HCT116 (cell line): ENCODE data around the gene BRPF3. TPM values are rescaled to one million over a fixed set of nuclear protein-coding genes. Genes with fewer than 3 reads are reported as not detected.

Experiments
- ATAC-seq: fragments of 200-7000 bp; cut with Tn5 transposase; 2 replicates; pipeline ENCODE4 v1.9.1; 2020; ENCODE audit warnings: mild to moderate bottlenecking, moderate library complexity
- BruUV-seq: library from RNA; stranded (reverse); fragments of 400-500 nt; replicated peaks from 2 replicates; lab custom pipeline; 2021; lab: Mats Ljungman, UMichigan
- CTCF ChIA-PET: fragments of 300-600 bp; sonication (Branson Sonifier 250); formaldehyde crosslinking; loops from one replicate; lab custom pipeline; 2021; ENCODE audit warnings: antibody characterized with exemption; lab: Charles Lee
- POLR2A ChIA-PET: fragments of 300-600, 350-600 bp; sonication (Branson Sonifier 250); formaldehyde crosslinking; loops from one replicate; lab custom pipeline; 2021; ENCODE audit warnings: antibody characterized with exemption; lab: Charles Lee
- RAD21 ChIA-PET, 2 experiments: fragments of 300-600 bp; sonication (Branson Sonifier 250); formaldehyde crosslinking; loops; one replicate each; lab custom pipeline; 2023; ENCODE audit warnings: low total read pairs in 2 of 2; ENCODE audit not compliant: uncharacterized antibody in 2 of 2, unreplicated experiment in 2 of 2, low non-redundant PET in 1 of 2; lab: Charles Lee
- DNase-seq: peaks from one replicate; pipeline ENCODE4 v3.0.0-alpha.2; 2010; ENCODE audit warnings: low read depth, low spot score
- H2AFZ ChIP-seq: fragments of 200-600 bp; shearing (Covaris generic), sonication (generic); 2 replicates; pipeline ENCODE4 v1.6.1; 2017; ENCODE audit warnings: low read depth, mixed run types, mixed read lengths, antibody characterized with exemption, low read length; ENCODE audit not compliant: poor library complexity, severe bottlenecking
- H3K27ac ChIP-seq: 2 replicates; pipeline ENCODE4 v1.5.1; 2012; ENCODE audit warnings: low read depth, low read length
- H3K27me3 ChIP-seq: fragments of 200-600 bp; sonication (generic); 2 replicates; pipeline ENCODE4 v1.6.1; 2016; ENCODE audit warnings: mixed run types, low read length, mixed read lengths; ENCODE audit not compliant: insufficient read depth
- H3K36me3 ChIP-seq, 2 experiments: fragments of 200-500 bp in 1 of 2; fragments of 200-600 bp in 1 of 2; sonication (Bioruptor generic) in 1 of 2; sonication (generic) in 1 of 2; 2 replicates each; pipeline versions ENCODE4 v1.5.1 to v1.6.1; 2014 to 2016; ENCODE audit warnings: low read length in 2 of 2, inconsistent platforms in 1 of 2, mixed read lengths in 1 of 2, mixed run types in 1 of 2; ENCODE audit not compliant: insufficient read depth in 2 of 2, control insufficient read depth in 1 of 2
- H3K4me1 ChIP-seq, 2 experiments: fragments of 200-600 bp in 1 of 2; sonication (generic) in 1 of 2; 2 replicates each; pipeline versions ENCODE4 v1.5.1 to v1.6.1; 2012 to 2017; ENCODE audit warnings: low read length in 2 of 2, inconsistent platforms in 1 of 2, mild to moderate bottlenecking in 1 of 2, mixed read lengths in 1 of 2, mixed run types in 1 of 2, moderate library complexity in 1 of 2; ENCODE audit not compliant: insufficient read depth in 2 of 2, control insufficient read depth in 1 of 2
- H3K4me2 ChIP-seq: fragments of 200-600 bp; sonication (generic); 2 replicates; pipeline ENCODE4 v1.6.1; 2017; ENCODE audit warnings: mixed run types, low read length, mixed read lengths
- H3K4me3 ChIP-seq, 2 experiments: fragments of 200-600 bp in 1 of 2; sonication (generic) in 1 of 2; replicated peaks in 1 of 2; 2 replicates each; pipeline ENCODE4 v1.5.1; 2011 to 2016; ENCODE audit warnings: low read length in 2 of 2, control low read depth in 1 of 2, low read depth in 1 of 2, mild to moderate bottlenecking in 1 of 2, mixed read lengths in 1 of 2, mixed run types in 1 of 2
- H3K79me2 ChIP-seq: fragments of 200-600 bp; sonication (generic); 2 replicates; pipeline ENCODE4 v1.6.1; 2017; ENCODE audit warnings: mild to moderate bottlenecking, mixed run types, low read length, moderate library complexity, mixed read lengths; ENCODE audit not compliant: insufficient read depth
- H3K9ac ChIP-seq: fragments of 200-600 bp; sonication (generic); 2 replicates; pipeline ENCODE4 v1.6.1; 2016; ENCODE audit warnings: low read length, mixed read lengths
- H3K9me2 ChIP-seq: fragments of 200-600 bp; sonication (generic), shearing (Covaris generic); 2 replicates; pipeline ENCODE4 v1.6.1; 2017; ENCODE audit warnings: mixed run types, mild to moderate bottlenecking, moderate library complexity; ENCODE audit not compliant: insufficient read depth
- H3K9me3 ChIP-seq, 2 experiments: fragments of 200-500 bp in 1 of 2; fragments of 200-600 bp in 1 of 2; sonication (Bioruptor generic) in 1 of 2; sonication (generic) in 1 of 2; 2 replicates each; pipeline ENCODE4 v1.6.1; 2014 to 2017; ENCODE audit warnings: low read length in 2 of 2, mixed read lengths in 2 of 2, inconsistent platforms in 1 of 2, low read depth in 1 of 2, mild to moderate bottlenecking in 1 of 2, mixed run types in 1 of 2, moderate library complexity in 1 of 2; ENCODE audit not compliant: control insufficient read depth in 1 of 2, insufficient read depth in 1 of 2
- H4K20me1 ChIP-seq: fragments of 200-600 bp; sonication (generic), shearing (Covaris generic); 2 replicates; pipeline ENCODE4 v1.6.1; 2017; ENCODE audit warnings: mixed run types, mild to moderate bottlenecking, moderate library complexity; ENCODE audit not compliant: insufficient read depth
- CBX3 ChIP-seq: IDR thresholded peaks from 2 replicates; pipeline ENCODE4 v1.6.1; 2012; ENCODE audit warnings: low read depth
- CEBPB ChIP-seq: IDR thresholded peaks from 2 replicates; pipeline ENCODE4 v1.6.1; 2012; ENCODE audit warnings: low read depth
- CTCF ChIP-seq, 3 experiments: fragments of 200-600 bp in 1 of 3; sonication (generic) in 1 of 3; IDR thresholded peaks in 2 of 3; conservative IDR thresholded peaks in 1 of 3; 2 replicates each; pipeline ENCODE4 v1.5.1; 2012 to 2017; ENCODE audit warnings: low read depth in 2 of 3, low read length in 2 of 3, antibody characterized with exemption in 1 of 3, borderline replicate concordance in 1 of 3, control low read depth in 1 of 3, mild to moderate bottlenecking in 1 of 3, mixed read lengths in 1 of 3, mixed run types in 1 of 3, moderate library complexity in 1 of 3; ENCODE audit not compliant: insufficient read depth in 1 of 3
- EGR1 ChIP-seq: IDR thresholded peaks from 2 replicates; pipeline ENCODE4 v1.6.1; 2012; ENCODE audit warnings: low read depth
- EZH2 ChIP-seq: fragments of 200-600 bp; sonication (generic); IDR thresholded peaks from 2 replicates; pipeline ENCODE4 v1.6.1; 2017; ENCODE audit warnings: antibody characterized with exemption, mixed run types
- EZH2phosphoT487 ChIP-seq: fragments of 200-600 bp; IDR thresholded peaks from 2 replicates; pipeline ENCODE4 v1.6.1; 2018; ENCODE audit warnings: antibody characterized with exemption, borderline replicate concordance
- MAX ChIP-seq: IDR thresholded peaks from 2 replicates; pipeline ENCODE4 v1.6.1; 2012
- POLR2A ChIP-seq: IDR thresholded peaks from 2 replicates; pipeline ENCODE4 v1.7.0; 2011; ENCODE audit warnings: borderline replicate concordance; ENCODE audit not compliant: insufficient read depth, insufficient read length; ENCODE audit errors: extremely low read depth
- POLR2AphosphoS5 ChIP-seq: IDR thresholded peaks from 2 replicates; pipeline ENCODE4 v1.6.1; 2011; ENCODE audit warnings: mild to moderate bottlenecking, low read depth, low read length, moderate library complexity
- RAD21 ChIP-seq: IDR thresholded peaks from 2 replicates; pipeline ENCODE4 v1.6.1; 2012; ENCODE audit warnings: low read depth, mild to moderate bottlenecking
- REST ChIP-seq: IDR thresholded peaks from 2 replicates; pipeline ENCODE4 v1.6.1; 2012; ENCODE audit warnings: low read depth
- SIN3A ChIP-seq: IDR thresholded peaks from 2 replicates; pipeline ENCODE4 v1.6.1; 2012; ENCODE audit warnings: low read depth
- SP1 ChIP-seq: IDR thresholded peaks from 2 replicates; pipeline ENCODE4 v1.6.1; 2012; ENCODE audit warnings: low read depth
- SRF ChIP-seq: IDR thresholded peaks from 2 replicates; pipeline ENCODE4 v1.6.1; 2012; ENCODE audit warnings: low read depth
- YY1 ChIP-seq: IDR thresholded peaks from 2 replicates; pipeline ENCODE4 v1.6.1; 2011; ENCODE audit warnings: low read length, low read depth, moderate library complexity, mild to moderate bottlenecking; ENCODE audit not compliant: insufficient replicate concordance; ENCODE audit errors: extremely low read depth
- ZFX ChIP-seq: fragments of 450-650 bp; IDR thresholded peaks from 2 replicates; pipeline ENCODE4 v1.6.1; 2017
- ZNF274 ChIP-seq: fragments of 200-500 bp; sonication (Bioruptor generic); IDR thresholded peaks from 2 replicates; pipeline ENCODE4 v1.6.1; 2014; ENCODE audit warnings: mild to moderate bottlenecking, low read depth, low read length, inconsistent platforms
- intact Hi-C: fragments of 100-400 bp; cut with micrococcal nuclease; formaldehyde crosslinking; loops from 2 replicates; pipeline ENCODE4 v1.10.0; 2022
- total RNA-seq: library from RNA; stranded (reverse); gene quantifications from one replicate; pipeline ENCODE4 v1.2.1, GENCODE V29; 2021; ENCODE audit not compliant: unreplicated experiment

BRPF3 gene
- total RNA-seq, 1 experiment from 2014 or later, result 20.3 TPM

- intact Hi-C loops, result no loop called here
- Histone ChIP-seq H3K9me3 (no peaks in the 10 kb centered on the region), H3K4me1 (peaks cover 0 to 13% of the 10 kb centered on the region in 2 experiments; a peak in 2 of 4 replicates), H3K79me2 (no peaks in the 10 kb centered on the region), H3K36me3 (no peaks in the 10 kb centered on the region), H3K27ac (no peak overlapping the region), H2AFZ (no peak overlapping the region), H3K4me3 (no peak overlapping the region), H3K27me3 (no peaks in the 10 kb centered on the region), H3K9ac (no peak overlapping the region), H4K20me1 (no peaks in the 10 kb centered on the region), H3K4me2 (no peak overlapping the region), H3K9me2 (no peaks in the 10 kb centered on the region)
- BruUV-seq, result no TSS peak
- ChIA-PET RAD21 (no interaction called here), CTCF (no interaction called here), POLR2A (no interaction called here)
- ATAC-seq (no peak), DNase-seq (no peak)
- TF ChIP-seq EZH2, result no peak
Observed at GRCh38 chr6:36242161-36242560, 45.6 kb downstream of the BRPF3 start.

GRCh38 chr6:36242626-36243025 is 46.1 kb downstream of the BRPF3 start:
- intact Hi-C loops, result no loop called here
- no peaks in the 10 kb centered on the region for H3K9me3 ChIP-seq
- no peak overlapping the region for H3K27ac ChIP-seq
- no peak overlapping the region for H2AFZ ChIP-seq
- H3K27me3 ChIP-seq, result no peaks in the 10 kb centered on the region
- DNase-seq (no peak), ATAC-seq (no peak)
- no peaks in the 10 kb centered on the region for H3K36me3 ChIP-seq
- no peaks in the 10 kb centered on the region for H4K20me1 ChIP-seq
- ChIA-PET CTCF (no interaction called here), POLR2A (no interaction called here), RAD21 (no interaction called here)
- no peak for TF ChIP-seq SRF
- no peak for TF ChIP-seq SP1
- no peak for TF ChIP-seq CBX3
- no peak for TF ChIP-seq SIN3A
- TF ChIP-seq REST, result no peak
- no peak for TF ChIP-seq POLR2A
- TF ChIP-seq POLR2AphosphoS5, result no peak
- no peak for TF ChIP-seq EZH2
- no peak for TF ChIP-seq MAX
- TF ChIP-seq YY1, result no peak
- no peak for TF ChIP-seq CTCF (IDR thresholded peaks at IDR 0.05 in 2 of 3, conservative IDR thresholded peaks at IDR 0.05 in 1 of 3; ENCODE audit: borderline replicate concordance in 1 of 3, insufficient read depth in 1 of 3, low read depth in 2 of 3, low read length in 2 of 3)
- TF ChIP-seq ZNF274, result no peak
- TF ChIP-seq EGR1, result no peak
- TF ChIP-seq EZH2phosphoT487, result no peak
- no peak for TF ChIP-seq RAD21
- TF ChIP-seq ZFX, result no peak
- TF ChIP-seq CEBPB, result no peak
- H3K79me2 ChIP-seq, result no peaks in the 10 kb centered on the region
- H3K4me1 ChIP-seq, result peaks cover 0 to 13% of the 10 kb centered on the region in 2 experiments; a peak in 2 of 4 replicates
- H3K9me2 ChIP-seq, result no peaks in the 10 kb centered on the region
- H3K9ac ChIP-seq, result no peak overlapping the region
- H3K4me3 ChIP-seq, result no peak overlapping the region
- H3K4me2 ChIP-seq, result no peak overlapping the region
- no TSS peak for BruUV-seq
